Measurements from ENCODE around the gene FKBP3. TPM values are rescaled to one million over a fixed set of nuclear protein-coding genes. Genes with fewer than 3 reads are reported as not detected.
A peak's percentile ranks its signal among the peaks of the same experiment; 100 is the strongest.

FKBP3 gene
- total and polyA plus RNA-seq, 2 of the 13 experiments (the other 11 are each of a cell fraction or from before 2014, with no cell fraction given), result 57.0 to 87.6 TPM

DNA sequence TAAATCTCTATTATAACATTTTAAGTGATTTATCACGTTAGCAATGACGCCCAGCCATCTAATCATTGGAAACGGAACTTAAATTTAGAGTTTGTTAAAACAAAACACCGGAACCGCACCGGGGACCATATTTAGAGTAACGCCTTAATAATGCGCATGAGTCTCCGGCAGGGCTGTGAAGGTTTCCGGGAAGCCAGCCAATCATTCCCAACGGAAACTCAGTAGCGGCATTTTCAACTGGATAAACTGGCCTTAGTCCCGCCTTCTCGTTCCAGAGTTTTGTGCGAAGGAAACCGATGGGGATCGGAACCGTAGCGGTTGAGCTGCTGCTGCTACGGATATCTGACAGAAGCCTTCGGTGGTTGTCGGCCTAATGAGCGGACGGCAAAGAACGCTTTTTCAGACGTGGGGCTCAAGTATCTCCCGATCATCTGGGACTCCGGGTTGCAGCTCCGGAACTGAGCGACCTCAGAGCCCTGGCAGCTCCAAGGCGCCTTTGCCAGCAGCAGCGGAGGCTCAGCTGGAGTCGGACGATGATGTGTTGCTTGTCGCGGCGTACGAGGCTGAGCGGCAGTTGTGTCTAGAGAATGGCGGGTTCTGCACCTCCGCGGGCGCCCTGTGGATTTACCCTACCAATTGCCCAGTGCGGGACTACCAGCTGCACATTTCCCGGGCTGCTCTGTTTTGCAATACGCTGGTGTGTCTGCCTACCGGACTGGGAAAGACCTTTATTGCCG, 1.5 kb upstream of the FKBP3 start, which contains the start of gene FANCM (continued):
- TF ChIP-seq ZNF234 (CRISPR knock-in tag; conservative IDR thresholded peaks at IDR 0.05) (no peak), SIX4 (CRISPR knock-in tag; IDR thresholded peaks at IDR 0.05) (no peak), HDAC2 (CRISPR knock-in tag; IDR thresholded peaks at IDR 0.05) (peak; percentile 43; the same call in 1 of the 2 replicates), ZNF557 (CRISPR knock-in tag; IDR thresholded peaks at IDR 0.05) (no peak), MEIS2 (CRISPR knock-in tag; IDR thresholded peaks at IDR 0.05) (no peak), PRPF4 (IDR thresholded peaks at IDR 0.05; ENCODE audit: low read depth, low read length, poor library complexity, severe bottlenecking) (no peak), ZNF431 (CRISPR knock-in tag; IDR thresholded peaks at IDR 0.05; ENCODE audit: borderline replicate concordance, low read depth) (no peak), ZNF337 (CRISPR knock-in tag; IDR thresholded peaks at IDR 0.05; ENCODE audit: borderline replicate concordance, low read depth) (peak; percentile 61; the same call in 1 of the 2 replicates), MLLT10 (CRISPR knock-in tag; IDR thresholded peaks at IDR 0.05) (no peak), ARID2 (CRISPR knock-in tag; IDR thresholded peaks at IDR 0.05; ENCODE audit: borderline replicate concordance) (0 out of 2 replicates have a peak, but pooled peaks have one; percentile 29), BCL6 (CRISPR knock-in tag; IDR thresholded peaks at IDR 0.05) (no peak), SOX5 (CRISPR knock-in tag; IDR thresholded peaks at IDR 0.05; ENCODE audit: borderline replicate concordance) (no peak), ZNF883 (CRISPR knock-in tag; IDR thresholded peaks at IDR 0.05; ENCODE audit: not compliant biosample characterization) (peak; percentile 75), ZNF672 (CRISPR knock-in tag; IDR thresholded peaks at IDR 0.05) (no peak), ZBTB1 (CRISPR knock-in tag; IDR thresholded peaks at IDR 0.05; ENCODE audit: borderline replicate concordance) (no peak), ZNF10 (CRISPR knock-in tag; IDR thresholded peaks at IDR 0.05; ENCODE audit: borderline replicate concordance, low read depth) (no peak), CBX2 (IDR thresholded peaks at IDR 0.05; ENCODE audit: low read depth, low read length) (no peak), CBX2 (CRISPR knock-in tag; IDR thresholded peaks at IDR 0.05; ENCODE audit: low read depth) (no peak), YY1 (IDR thresholded peaks at IDR 0.05; ENCODE audit: insufficient read depth, insufficient replicate concordance, low read depth, low read length) (peak; percentile 19), PCBP2 (optimal IDR thresholded peaks at IDR 0.05; ENCODE audit: low read depth, low read length, poor library complexity, severe bottlenecking) (no peak), ZNF552 (CRISPR knock-in tag; IDR thresholded peaks at IDR 0.05; ENCODE audit: borderline replicate concordance) (no peak), KMT2B (CRISPR knock-in tag; IDR thresholded peaks at IDR 0.05) (peak; percentile 95), ZNF326 (CRISPR knock-in tag; IDR thresholded peaks at IDR 0.05; ENCODE audit: borderline replicate concordance) (no peak), HNRNPLL (IDR thresholded peaks at IDR 0.05; ENCODE audit: low read depth, low read length, poor library complexity, severe bottlenecking) (peak; percentile 55), FOXM1 (CRISPR knock-in tag; IDR thresholded peaks at IDR 0.05) (no peak)
- TF ChIP-seq, protein P1, sequence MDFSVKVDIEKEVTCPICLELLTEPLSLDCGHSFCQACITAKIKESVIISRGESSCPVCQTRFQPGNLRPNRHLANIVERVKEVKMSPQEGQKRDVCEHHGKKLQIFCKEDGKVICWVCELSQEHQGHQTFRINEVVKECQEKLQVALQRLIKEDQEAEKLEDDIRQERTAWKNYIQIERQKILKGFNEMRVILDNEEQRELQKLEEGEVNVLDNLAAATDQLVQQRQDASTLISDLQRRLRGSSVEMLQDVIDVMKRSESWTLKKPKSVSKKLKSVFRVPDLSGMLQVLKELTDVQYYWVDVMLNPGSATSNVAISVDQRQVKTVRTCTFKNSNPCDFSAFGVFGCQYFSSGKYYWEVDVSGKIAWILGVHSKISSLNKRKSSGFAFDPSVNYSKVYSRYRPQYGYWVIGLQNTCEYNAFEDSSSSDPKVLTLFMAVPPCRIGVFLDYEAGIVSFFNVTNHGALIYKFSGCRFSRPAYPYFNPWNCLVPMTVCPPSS (IDR thresholded peaks at IDR 0.05), result no peak
- TF ChIP-seq, protein P2, sequence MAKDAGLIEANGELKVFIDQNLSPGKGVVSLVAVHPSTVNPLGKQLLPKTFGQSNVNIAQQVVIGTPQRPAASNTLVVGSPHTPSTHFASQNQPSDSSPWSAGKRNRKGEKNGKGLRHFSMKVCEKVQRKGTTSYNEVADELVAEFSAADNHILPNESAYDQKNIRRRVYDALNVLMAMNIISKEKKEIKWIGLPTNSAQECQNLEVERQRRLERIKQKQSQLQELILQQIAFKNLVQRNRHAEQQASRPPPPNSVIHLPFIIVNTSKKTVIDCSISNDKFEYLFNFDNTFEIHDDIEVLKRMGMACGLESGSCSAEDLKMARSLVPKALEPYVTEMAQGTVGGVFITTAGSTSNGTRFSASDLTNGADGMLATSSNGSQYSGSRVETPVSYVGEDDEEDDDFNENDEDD (CRISPR knock-in tag; IDR thresholded peaks at IDR 0.05; ENCODE audit: borderline replicate concordance), result peak; percentile 97
- TF ChIP-seq, protein P3, sequence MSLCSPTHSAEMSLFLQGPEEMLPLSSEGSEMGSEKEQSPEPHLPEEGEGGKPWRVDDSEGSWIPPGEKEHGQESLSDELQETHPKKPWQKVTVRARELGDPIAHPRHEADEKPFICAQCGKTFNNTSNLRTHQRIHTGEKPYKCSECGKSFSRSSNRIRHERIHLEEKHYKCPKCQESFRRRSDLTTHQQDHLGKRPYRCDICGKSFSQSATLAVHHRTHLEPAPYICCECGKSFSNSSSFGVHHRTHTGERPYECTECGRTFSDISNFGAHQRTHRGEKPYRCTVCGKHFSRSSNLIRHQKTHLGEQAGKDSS (CRISPR knock-in tag; IDR thresholded peaks at IDR 0.05; ENCODE audit: borderline replicate concordance, low read depth), result no peak
